HepG2 (cell line): Measurements from ENCODE around the gene GSTP1. TPM values are rescaled to one million over a fixed set of nuclear protein-coding genes. Genes with fewer than 3 reads are reported as not detected.
A peak's percentile ranks its signal among the peaks of the same experiment; 100 is the strongest.

ENCODE experiments used
- ASH2L ChIP-seq: fragments of 300-600, 200-600 bp; sonication (generic); IDR thresholded peaks from 2 replicates; pipeline ENCODE4 v1.7.0; 2017; ENCODE audit warnings: low read depth, mild to moderate bottlenecking, moderate library complexity, mixed read lengths, low read length; ENCODE audit not compliant: insufficient read length
- ATF5 ChIP-seq: sonication (generic); formaldehyde crosslinking; IDR thresholded peaks from 2 replicates; pipeline ENCODE4 v1.4.0; 2020; ENCODE audit warnings: mild to moderate bottlenecking, low read depth, missing genetic modification reagents
- MXD3 ChIP-seq: IDR thresholded peaks from 2 replicates; pipeline ENCODE4 v1.6.1; 2016; ENCODE audit warnings: mild to moderate bottlenecking, missing biosample characterization, missing genetic modification reagents
- ZBTB42 ChIP-seq: sonication (generic); formaldehyde crosslinking; IDR thresholded peaks from 2 replicates; pipeline ENCODE4 v1.5.0; 2020; ENCODE audit warnings: mild to moderate bottlenecking, missing genetic modification reagents
- ZHX2 ChIP-seq, 2 experiments: sonication (generic) in 1 of 2; formaldehyde crosslinking in 1 of 2; IDR thresholded peaks; 2 replicates each; pipeline versions ENCODE4 v1.6.1 to v1.9.0; 2014 to 2022; ENCODE audit warnings: antibody characterized with exemption in 1 of 2, borderline replicate concordance in 1 of 2, inconsistent platforms in 1 of 2, low read depth in 1 of 2, missing genetic modification reagents in 1 of 2
- ZNF512B ChIP-seq: sonication (generic); formaldehyde crosslinking; IDR thresholded peaks from 2 replicates; pipeline ENCODE4 v1.5.1; 2020; ENCODE audit warnings: missing genetic modification reagents, mild to moderate bottlenecking, borderline replicate concordance
- ZNF572 ChIP-seq: sonication (generic); formaldehyde crosslinking; IDR thresholded peaks from 2 replicates; pipeline ENCODE4 v1.5.1; 2020; ENCODE audit warnings: mild to moderate bottlenecking, missing genetic modification reagents
- ZNF773 ChIP-seq: sonication (generic); formaldehyde crosslinking; IDR thresholded peaks from 2 replicates; pipeline ENCODE4 v1.4.0; 2020; ENCODE audit warnings: missing genetic modification reagents, borderline replicate concordance
- ZNF775 ChIP-seq: sonication (generic); formaldehyde crosslinking; IDR thresholded peaks from 2 replicates; pipeline ENCODE4 v1.4.0; 2020; ENCODE audit warnings: missing genetic modification reagents, mild to moderate bottlenecking, moderate library complexity, borderline replicate concordance
- ZNF781 ChIP-seq: sonication (generic); formaldehyde crosslinking; IDR thresholded peaks from 2 replicates; pipeline ENCODE4 v1.5.1; 2020; ENCODE audit warnings: borderline replicate concordance, mild to moderate bottlenecking, missing genetic modification reagents; ENCODE audit errors: not compliant biosample characterization
- ZSCAN30 ChIP-seq: sonication (generic); formaldehyde crosslinking; IDR thresholded peaks from 2 replicates; pipeline ENCODE4 v1.5.0; 2020; ENCODE audit warnings: mild to moderate bottlenecking, missing genetic modification reagents
- polyA plus RNA-seq, 8 experiments: library from polyadenylated mRNA; depleted of rRNA in 3 of 8; stranded (reverse) in 7 of 8; unstranded in 1 of 8; fragments of >200 nt; fragmentation: Illumina TruSeq in 4 of 8; extraction: Trizol in 4 of 8; gene quantifications; 2 replicates each; pipeline versions ENCODE4 v1.2.1 to v1.2.3, GENCODE V29; 2011 to 2016; ENCODE audit warnings: low read depth in 4 of 8, missing spikeins in 1 of 8, mixed read lengths in 1 of 8; ENCODE audit not compliant: insufficient read depth in 1 of 8
- total RNA-seq, 5 experiments: library from RNA; depleted of rRNA; stranded (reverse); fragments of >200 nt; fragmentation: Illumina TruSeq; extraction: Trizol; gene quantifications; 2 replicates each; pipeline ENCODE4 v1.2.3, GENCODE V29; 2016; ENCODE audit warnings: low read depth in 1 of 5
- TF ChIP-seq, protein P1 (sequence below): sonication (generic); formaldehyde crosslinking; IDR thresholded peaks from 2 replicates; pipeline ENCODE4 v1.8.0; 2022; ENCODE audit warnings: mild to moderate bottlenecking, missing genetic modification reagents; ENCODE audit not compliant: insufficient replicate concordance
- TF ChIP-seq, protein P2 (sequence below): sonication (generic); formaldehyde crosslinking; IDR thresholded peaks from 2 replicates; pipeline ENCODE4 v1.5.0; 2020; ENCODE audit warnings: missing genetic modification reagents, mild to moderate bottlenecking, borderline replicate concordance

Gene GSTP1
- total and polyA plus RNA-seq, 2 of the 13 experiments (the other 11 are each of a cell fraction or from before 2014, with no cell fraction given), result not detected

DNA sequence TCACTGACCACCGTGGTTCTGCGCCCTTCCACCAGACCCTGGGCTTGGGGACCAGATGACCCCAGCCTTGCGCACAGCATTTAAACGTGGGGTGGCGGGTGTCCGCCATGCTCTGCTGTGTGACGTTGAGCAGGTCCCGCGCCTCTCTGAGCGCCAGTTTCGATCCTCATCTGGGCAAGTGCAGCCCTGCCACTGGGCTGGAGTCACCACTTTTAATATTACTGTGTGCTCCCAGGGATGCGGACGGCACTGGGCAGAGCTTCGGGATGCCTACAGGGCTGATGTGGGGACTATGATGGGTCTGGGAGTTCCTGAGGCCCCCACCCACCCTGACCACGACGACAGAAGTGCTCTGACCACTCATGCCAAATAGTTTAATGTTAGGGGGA, 47.3 kb downstream of the GSTP1 start (continued):
- TF ChIP-seq ZNF512B (0 out of 2 replicates have a peak, but pooled peaks have one; percentile 6), ZNF775 (CRISPR knock-in tag) (no peak), ZNF773 (CRISPR knock-in tag) (no peak), ASH2L (no peak), ATF5 (0 out of 2 replicates have a peak, but pooled peaks have one; percentile 3), ZHX2 (IDR thresholded peaks at IDR 0.05; ENCODE audit: low read depth) (no peak; the same call in 1 of the 2 replicates), ZHX2 (CRISPR knock-in tag; IDR thresholded peaks at IDR 0.05; ENCODE audit: borderline replicate concordance) (no peak), ZNF572 (0 out of 2 replicates have a peak, but pooled peaks have one; percentile 44), ZSCAN30 (CRISPR knock-in tag) (0 out of 2 replicates have a peak, but pooled peaks have one; percentile 30), ZBTB42 (0 out of 2 replicates have a peak, but pooled peaks have one; percentile 1), ZNF781 (CRISPR knock-in tag) (no peak), MXD3 (CRISPR knock-in tag) (no peak)
- TF ChIP-seq, protein P1, sequence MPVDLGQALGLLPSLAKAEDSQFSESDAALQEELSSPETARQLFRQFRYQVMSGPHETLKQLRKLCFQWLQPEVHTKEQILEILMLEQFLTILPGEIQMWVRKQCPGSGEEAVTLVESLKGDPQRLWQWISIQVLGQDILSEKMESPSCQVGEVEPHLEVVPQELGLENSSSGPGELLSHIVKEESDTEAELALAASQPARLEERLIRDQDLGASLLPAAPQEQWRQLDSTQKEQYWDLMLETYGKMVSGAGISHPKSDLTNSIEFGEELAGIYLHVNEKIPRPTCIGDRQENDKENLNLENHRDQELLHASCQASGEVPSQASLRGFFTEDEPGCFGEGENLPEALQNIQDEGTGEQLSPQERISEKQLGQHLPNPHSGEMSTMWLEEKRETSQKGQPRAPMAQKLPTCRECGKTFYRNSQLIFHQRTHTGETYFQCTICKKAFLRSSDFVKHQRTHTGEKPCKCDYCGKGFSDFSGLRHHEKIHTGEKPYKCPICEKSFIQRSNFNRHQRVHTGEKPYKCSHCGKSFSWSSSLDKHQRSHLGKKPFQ, result no peak
- TF ChIP-seq, protein P2, sequence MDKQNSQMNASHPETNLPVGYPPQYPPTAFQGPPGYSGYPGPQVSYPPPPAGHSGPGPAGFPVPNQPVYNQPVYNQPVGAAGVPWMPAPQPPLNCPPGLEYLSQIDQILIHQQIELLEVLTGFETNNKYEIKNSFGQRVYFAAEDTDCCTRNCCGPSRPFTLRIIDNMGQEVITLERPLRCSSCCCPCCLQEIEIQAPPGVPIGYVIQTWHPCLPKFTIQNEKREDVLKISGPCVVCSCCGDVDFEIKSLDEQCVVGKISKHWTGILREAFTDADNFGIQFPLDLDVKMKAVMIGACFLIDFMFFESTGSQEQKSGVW (CRISPR knock-in tag), result no peak
